Activated T-cell treated with anti-CD3 and anti-CD28 coated beads for 1 hour (primary cell): ENCODE results near the gene PFAS.
"Not testable (repeated sequence)": the region's sequence is repeated elsewhere in the genome, so short reads cannot be mapped to it uniquely, and the experiment has no call there.

ENCODE experiments used
- DNase-seq: peaks from one replicate; pipeline ENCODE4 v3.0.0-alpha.2; 2020; ENCODE audit warnings: low read depth

PFAS gene

GRCh38 chr17:8248751-8249607 is at the start of gene PFAS:
Gene PFAS, plus strand, starts transcription at chr17:8249289. Its CDS starts 4,649 bp downstream, at chr17:8253938.
- peak; percentile 96 for DNase-seq

GRCh38 chr17:8204761-8205555 is 44.1 kb upstream of the PFAS start:
- no peak for DNase-seq

GRCh38 chr17:8206536-8206935 is 42.6 kb upstream of the PFAS start:
- DNase-seq, result no peak

GRCh38 chr17:8209907-8210760 is 39.0 kb upstream of the PFAS start, which contains the start of gene AURKB:
Gene AURKB, minus strand, starts transcription at chr17:8210575. Its CDS starts 351 bp downstream, at chr17:8210224.
- peak; percentile 88 for DNase-seq

GRCh38 chr17:8210761-8211458 is 38.2 kb upstream of the PFAS start:
- no peak for DNase-seq

- no peak for DNase-seq
Observed at GRCh38 chr17:8212312-8213180, 36.5 kb upstream of the PFAS start.

GRCh38 chr17:8214000-8214399 is 35.1 kb upstream of the PFAS start:
- DNase-seq, result not testable (repeated sequence)

- peak; percentile 83 for DNase-seq
Observed at GRCh38 chr17:8220783-8221662, 28.1 kb upstream of the PFAS start.

GRCh38 chr17:8221663-8222379 is 27.3 kb upstream of the PFAS start:
- DNase-seq, result peak; percentile 94

GRCh38 chr17:8222380-8222629 is 26.8 kb upstream of the PFAS start:
- no peak for DNase-seq

- DNase-seq, result peak; percentile 85
Observed at GRCh38 chr17:8222630-8223355, 26.3 kb upstream of the PFAS start.

- DNase-seq, result peak; percentile 35
Observed at GRCh38 chr17:8223356-8224126, 25.5 kb upstream of the PFAS start.

GRCh38 chr17:8224891-8225812 is 23.9 kb upstream of the PFAS start:
- DNase-seq, result no peak

- peak; percentile 30 for DNase-seq
Observed at GRCh38 chr17:8225813-8226535, 23.1 kb upstream of the PFAS start.

- DNase-seq, result no peak
Observed at GRCh38 chr17:8226536-8227237, 22.4 kb upstream of the PFAS start.
